MM.1S (cell line): ENCODE measurements around the gene BDP1.
"Not testable (repeated sequence)": the region's sequence is repeated elsewhere in the genome, so short reads cannot be mapped to it uniquely, and the experiment has no call there.

Experiments
- DNase-seq: peaks from one replicate; pipeline ENCODE4 v3.0.0-alpha.2; 2015
- H2AFZ ChIP-seq: fragments of 300-600 bp; sonication (generic); 2 replicates; pipeline ENCODE4 v1.6.0; 2016; ENCODE audit warnings: antibody characterized with exemption, low read length
- H3F3A ChIP-seq: fragments of 300-600 bp; sonication (generic); 2 replicates; pipeline ENCODE4 v1.6.1; 2016; ENCODE audit warnings: mild to moderate bottlenecking, antibody characterized with exemption, low read length, moderate library complexity, mixed read lengths; ENCODE audit not compliant: insufficient read depth
- H3K27ac ChIP-seq: fragments of 300-600 bp; sonication (generic); 2 replicates; pipeline ENCODE4 v1.5.1; 2016; ENCODE audit warnings: mild to moderate bottlenecking, low read length
- H3K27me3 ChIP-seq: fragments of 300-600 bp; sonication (generic); replicated peaks from 2 replicates; pipeline ENCODE4 v1.6.0; 2016; ENCODE audit warnings: low read length; ENCODE audit not compliant: insufficient read depth
- H3K36me3 ChIP-seq: fragments of 300-600 bp; sonication (generic); replicated peaks from 2 replicates; pipeline ENCODE4 v1.6.1; 2016; ENCODE audit warnings: mild to moderate bottlenecking, low read length, mixed read lengths; ENCODE audit not compliant: insufficient read depth
- H3K4me1 ChIP-seq: fragments of 300-600 bp; sonication (generic); 2 replicates; pipeline ENCODE4 v1.6.1; 2016; ENCODE audit warnings: low read length, mixed read lengths
- H3K4me2 ChIP-seq: fragments of 300-600 bp; sonication (generic); 2 replicates; pipeline ENCODE4 v1.6.0; 2016; ENCODE audit warnings: low read depth, low read length
- H3K4me3 ChIP-seq: fragments of 300-600 bp; sonication (generic); 2 replicates; pipeline ENCODE4 v1.5.1; 2016; ENCODE audit warnings: low read length, mixed read lengths
- H3K79me2 ChIP-seq: fragments of 300-600 bp; sonication (generic); 2 replicates; pipeline ENCODE4 v1.6.1; 2016; ENCODE audit warnings: mixed run types, low read length, mixed read lengths
- H3K9ac ChIP-seq: fragments of 300-600 bp; sonication (generic); 2 replicates; pipeline ENCODE4 v1.6.1; 2016; ENCODE audit warnings: low read length, mixed read lengths
- H3K9me2 ChIP-seq: fragments of 300-600 bp; sonication (generic); replicated peaks from 2 replicates; pipeline ENCODE4 v1.6.1; 2016; ENCODE audit warnings: mild to moderate bottlenecking, low read length, mixed read lengths; ENCODE audit not compliant: insufficient read depth
- H3K9me3 ChIP-seq: fragments of 300-600 bp; sonication (generic); replicated peaks from 2 replicates; pipeline ENCODE4 v1.6.1; 2016; ENCODE audit warnings: mild to moderate bottlenecking, low read length, mixed read lengths; ENCODE audit not compliant: insufficient read depth
- H4K20me1 ChIP-seq: fragments of 300-600 bp; sonication (generic); 2 replicates; pipeline ENCODE4 v1.6.1; 2016; ENCODE audit warnings: mild to moderate bottlenecking, low read length, moderate library complexity, mixed read lengths; ENCODE audit not compliant: insufficient read depth
- CTCF ChIP-seq: fragments of 300-600 bp; sonication (generic); IDR thresholded peaks from 2 replicates; pipeline ENCODE4 v1.5.1; 2016; ENCODE audit warnings: antibody characterized with exemption, low read length, mixed read lengths
- EZH2 ChIP-seq: fragments of 300-600 bp; sonication (generic); optimal IDR thresholded peaks from 2 replicates; pipeline ENCODE3; 2017; ENCODE audit warnings: low read depth, mild to moderate bottlenecking, antibody characterized with exemption, low read length, mixed read lengths
- EZH2phosphoT487 ChIP-seq: fragments of 300-600 bp; sonication (generic); IDR thresholded peaks from 2 replicates; pipeline ENCODE4 v1.6.1; 2018; ENCODE audit warnings: antibody characterized with exemption, low read length

BDP1 gene

DNA sequence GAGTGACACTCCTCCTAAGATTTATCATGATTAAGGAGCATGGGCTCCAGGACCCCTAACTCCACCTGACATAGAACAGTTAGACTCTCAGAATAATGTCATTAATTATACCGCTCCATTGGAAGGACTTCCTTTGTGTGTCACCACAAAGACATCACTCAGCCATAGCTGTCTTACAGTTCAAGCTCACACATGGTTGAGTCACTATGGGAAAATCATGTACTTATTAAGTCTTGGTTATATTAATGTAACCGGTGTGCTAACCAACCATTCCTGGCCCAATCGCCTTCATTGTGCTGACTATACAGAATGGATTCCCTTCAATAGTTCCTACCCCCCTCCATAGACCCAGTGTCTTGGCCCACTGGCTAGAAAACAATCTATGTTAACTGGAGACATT lies 120.8 kb downstream of the BDP1 start:
- Histone ChIP-seq H3K4me3 (no peak overlapping the region), H3K9me3 (no peaks in the 10 kb centered on the region), H3K36me3 (no peaks in the 10 kb centered on the region), H4K20me1 (no peaks in the 10 kb centered on the region), H2AFZ (no peak overlapping the region), H3K27me3 (no peaks in the 10 kb centered on the region), H3K9ac (no peak overlapping the region), H3F3A (no peaks in the 10 kb centered on the region), H3K4me2 (no peak overlapping the region), H3K27ac (no peak overlapping the region), H3K79me2 (no peaks in the 10 kb centered on the region), H3K4me1 (no peaks in the 10 kb centered on the region), H3K9me2 (no peaks in the 10 kb centered on the region)
- DNase-seq: no peak
- TF ChIP-seq EZH2 (no peak), EZH2phosphoT487 (no peak), CTCF (no peak)

DNA sequence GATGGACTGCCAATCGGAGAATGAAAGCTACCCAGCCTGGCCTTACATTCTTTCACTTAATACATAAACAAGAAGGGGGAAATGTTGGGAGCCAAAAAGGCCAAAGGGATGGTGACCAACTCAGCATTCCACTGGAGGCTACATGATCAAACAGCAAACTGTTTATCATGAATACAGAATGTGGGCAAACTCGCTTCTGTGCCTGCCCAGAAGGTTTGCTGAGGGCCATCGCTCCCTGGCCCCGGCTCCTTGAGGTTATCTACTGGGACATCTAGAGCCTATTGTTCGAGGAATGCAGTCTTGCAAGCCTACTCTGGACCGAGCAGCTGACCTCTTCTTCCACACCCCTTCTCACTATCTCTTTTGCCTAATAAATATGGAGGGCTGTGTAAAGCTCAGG lies 122.4 kb downstream of the BDP1 start:
- not testable (repeated sequence) for H3K4me3 ChIP-seq, H3F3A ChIP-seq, DNase-seq

GRCh38 chr5:71582945-71583584 lies 127.6 kb downstream of the BDP1 start:
- H3K4me2 ChIP-seq: no peak overlapping the region
- H4K20me1 ChIP-seq: no peaks in the 10 kb centered on the region
- no peak for DNase-seq
- no peak overlapping the region for H3K4me3 ChIP-seq
- H3F3A ChIP-seq: peaks cover 5% of the 10 kb centered on the region; the same call in 1 of the 2 replicates
- H2AFZ ChIP-seq: no peak overlapping the region
- no peaks in the 10 kb centered on the region for H3K9me2 ChIP-seq
- H3K4me1 ChIP-seq: peaks cover 5% of the 10 kb centered on the region; the same call in 1 of the 2 replicates
- peaks cover 8% of the 10 kb centered on the region for H3K79me2 ChIP-seq
- H3K36me3 ChIP-seq: no peaks in the 10 kb centered on the region
- H3K9ac ChIP-seq: no peak overlapping the region
- TF ChIP-seq EZH2 (no peak), CTCF (no peak), EZH2phosphoT487 (no peak)
- no peaks in the 10 kb centered on the region for H3K27me3 ChIP-seq
- H3K27ac ChIP-seq: no peak overlapping the region
- H3K9me3 ChIP-seq: no peaks in the 10 kb centered on the region

More for the DNA sequence above, 122.4 kb downstream of the BDP1 start:
- not testable (repeated sequence) for H2AFZ ChIP-seq, H3K27ac ChIP-seq, H3K9ac ChIP-seq, H3K36me3 ChIP-seq, H3K9me3 ChIP-seq, H3K27me3 ChIP-seq, H3K4me1 ChIP-seq, H3K79me2 ChIP-seq, H3K4me2 ChIP-seq, H3K9me2 ChIP-seq, H4K20me1 ChIP-seq
